GM19351 (cell line): ENCODE data around the gene SLC12A7.
"Not testable (repeated sequence)": the region's sequence is repeated elsewhere in the genome, so short reads cannot be mapped to it uniquely, and the experiment has no call there.

Source experiments
- ATAC-seq: cut with Tn5 transposase; IDR thresholded peaks from one replicate; pipeline ENCODE4 v1.9.1; 2021; ENCODE audit warnings: mild to moderate bottlenecking, moderate library complexity; ENCODE audit not compliant: unreplicated experiment

The SLC12A7 gene

DNA sequence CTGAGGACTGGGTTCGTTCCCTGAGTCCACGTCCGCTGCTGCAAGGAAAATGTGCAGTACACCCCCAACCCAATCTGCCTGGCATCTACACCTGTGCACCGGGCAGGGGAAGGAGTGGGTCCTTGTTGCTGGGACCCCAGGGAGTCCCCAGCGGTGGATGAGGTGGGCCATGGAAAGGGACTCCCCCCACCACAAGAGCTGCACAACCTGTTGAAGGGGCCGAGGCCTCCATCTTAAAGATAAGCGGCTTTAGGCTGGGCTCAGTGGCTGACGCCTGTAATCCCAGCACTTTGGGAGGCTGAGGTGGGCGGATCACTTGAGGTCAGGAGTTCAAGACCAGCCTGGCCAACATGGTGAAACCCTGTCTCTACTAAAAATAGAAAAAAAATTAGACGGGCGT lies 111.0 kb downstream of the SLC12A7 start:
- ATAC-seq, result not testable (repeated sequence)
